ENCODE measurements around the gene VPS33B.

Gene VPS33B

GRCh38 chr15:90994417-90995311 lies 27.7 kb downstream of the VPS33B start, which contains the start of gene PRC1 (continued):
- TF ChIP-seq, protein P1, sequence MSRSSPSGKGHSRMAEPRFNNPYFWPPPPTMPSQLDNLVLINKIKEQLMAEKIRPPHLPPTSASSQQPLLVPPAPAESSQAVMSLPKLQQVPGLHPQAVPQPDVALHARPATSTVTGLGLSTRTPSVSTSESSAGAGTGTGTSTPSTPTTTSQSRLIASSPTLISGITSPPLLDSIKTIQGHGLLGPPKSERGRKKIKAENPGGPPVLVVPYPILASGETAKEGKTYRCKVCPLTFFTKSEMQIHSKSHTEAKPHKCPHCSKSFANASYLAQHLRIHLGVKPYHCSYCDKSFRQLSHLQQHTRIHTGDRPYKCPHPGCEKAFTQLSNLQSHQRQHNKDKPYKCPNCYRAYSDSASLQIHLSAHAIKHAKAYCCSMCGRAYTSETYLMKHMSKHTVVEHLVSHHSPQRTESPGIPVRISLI (tag by site-specific recombination; IDR thresholded peaks at IDR 0.05) = no peak
- peak; percentile 84 for TF ChIP-seq WT1 (tag by site-specific recombination; IDR thresholded peaks at IDR 0.05)
- TF ChIP-seq ZNF155 (tag by site-specific recombination; IDR thresholded peaks at IDR 0.05) = no peak
- no peak for TF ChIP-seq ZNF248 (tag by site-specific recombination; IDR thresholded peaks at IDR 0.05)
- no peak for TF ChIP-seq ZBTB6 (tag by site-specific recombination; IDR thresholded peaks at IDR 0.05)
- peak; percentile 99 for TF ChIP-seq ZBTB17 (tag by site-specific recombination; IDR thresholded peaks at IDR 0.05)
- TF ChIP-seq ZSCAN16 (tag by site-specific recombination; IDR thresholded peaks at IDR 0.05) = 0 out of 2 replicates have a peak, but pooled peaks have one; percentile 7
- TF ChIP-seq, protein P2, sequence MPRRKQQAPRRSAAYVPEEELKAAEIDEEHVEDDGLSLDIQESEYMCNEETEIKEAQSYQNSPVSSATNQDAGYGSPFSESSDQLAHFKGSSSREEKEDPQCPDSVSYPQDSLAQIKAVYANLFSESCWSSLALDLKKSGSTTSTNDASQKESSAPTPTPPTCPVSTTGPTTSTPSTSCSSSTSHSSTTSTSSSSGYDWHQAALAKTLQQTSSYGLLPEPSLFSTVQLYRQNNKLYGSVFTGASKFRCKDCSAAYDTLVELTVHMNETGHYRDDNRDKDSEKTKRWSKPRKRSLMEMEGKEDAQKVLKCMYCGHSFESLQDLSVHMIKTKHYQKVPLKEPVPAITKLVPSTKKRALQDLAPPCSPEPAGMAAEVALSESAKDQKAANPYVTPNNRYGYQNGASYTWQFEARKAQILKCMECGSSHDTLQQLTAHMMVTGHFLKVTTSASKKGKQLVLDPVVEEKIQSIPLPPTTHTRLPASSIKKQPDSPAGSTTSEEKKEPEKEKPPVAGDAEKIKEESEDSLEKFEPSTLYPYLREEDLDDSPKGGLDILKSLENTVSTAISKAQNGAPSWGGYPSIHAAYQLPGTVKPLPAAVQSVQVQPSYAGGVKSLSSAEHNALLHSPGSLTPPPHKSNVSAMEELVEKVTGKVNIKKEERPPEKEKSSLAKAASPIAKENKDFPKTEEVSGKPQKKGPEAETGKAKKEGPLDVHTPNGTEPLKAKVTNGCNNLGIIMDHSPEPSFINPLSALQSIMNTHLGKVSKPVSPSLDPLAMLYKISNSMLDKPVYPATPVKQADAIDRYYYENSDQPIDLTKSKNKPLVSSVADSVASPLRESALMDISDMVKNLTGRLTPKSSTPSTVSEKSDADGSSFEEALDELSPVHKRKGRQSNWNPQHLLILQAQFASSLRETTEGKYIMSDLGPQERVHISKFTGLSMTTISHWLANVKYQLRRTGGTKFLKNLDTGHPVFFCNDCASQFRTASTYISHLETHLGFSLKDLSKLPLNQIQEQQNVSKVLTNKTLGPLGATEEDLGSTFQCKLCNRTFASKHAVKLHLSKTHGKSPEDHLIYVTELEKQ (tag by site-specific recombination; IDR thresholded peaks at IDR 0.05; ENCODE audit: borderline replicate concordance) = no peak; the same call in 1 of the 2 replicates
- no peak for TF ChIP-seq ZNF830 (tag by site-specific recombination; IDR thresholded peaks at IDR 0.05; ENCODE audit: low read depth)
- peak; percentile 45; the same call in 1 of the 2 replicates for TF ChIP-seq SCRT2 (tag by site-specific recombination; IDR thresholded peaks at IDR 0.05)
- no peak for TF ChIP-seq ZNF26 (tag by site-specific recombination; IDR thresholded peaks at IDR 0.05)
- TF ChIP-seq KLF1 (tag by site-specific recombination; IDR thresholded peaks at IDR 0.05) = peak; percentile 97
- TF ChIP-seq KLF8 (tag by site-specific recombination; IDR thresholded peaks at IDR 0.05) = peak; percentile 99
- TF ChIP-seq ZNF558 (tag by site-specific recombination; IDR thresholded peaks at IDR 0.05) = no peak
- TF ChIP-seq ZNF530 (tag by site-specific recombination; IDR thresholded peaks at IDR 0.05; ENCODE audit: low read depth) = no peak
- peak; percentile 96 for TF ChIP-seq ZNF341 (tag by site-specific recombination; IDR thresholded peaks at IDR 0.05; ENCODE audit: low read depth)
- peak; percentile 91 for TF ChIP-seq SP7 (tag by site-specific recombination; IDR thresholded peaks at IDR 0.05)
- peak; percentile 100 for TF ChIP-seq ZBTB1 (tag by site-specific recombination; IDR thresholded peaks at IDR 0.05)
- no peak for TF ChIP-seq ZNF10 (tag by site-specific recombination; IDR thresholded peaks at IDR 0.05)
- TF ChIP-seq KLF7 (tag by site-specific recombination; IDR thresholded peaks at IDR 0.05; ENCODE audit: borderline replicate concordance) = peak; percentile 91; the same call in 1 of the 2 replicates
- TF ChIP-seq SETDB1 (IDR thresholded peaks at IDR 0.05; ENCODE audit: insufficient read length, low read length) = no peak
- TF ChIP-seq ZNF2 (tag by site-specific recombination; IDR thresholded peaks at IDR 0.05) = peak; percentile 19; the same call in 1 of the 2 replicates
- TF ChIP-seq KLF17 (tag by site-specific recombination; IDR thresholded peaks at IDR 0.05) = peak; percentile 98
- peak; percentile 81 for TF ChIP-seq INSM2 (tag by site-specific recombination; IDR thresholded peaks at IDR 0.05)
- TF ChIP-seq, protein P3, sequence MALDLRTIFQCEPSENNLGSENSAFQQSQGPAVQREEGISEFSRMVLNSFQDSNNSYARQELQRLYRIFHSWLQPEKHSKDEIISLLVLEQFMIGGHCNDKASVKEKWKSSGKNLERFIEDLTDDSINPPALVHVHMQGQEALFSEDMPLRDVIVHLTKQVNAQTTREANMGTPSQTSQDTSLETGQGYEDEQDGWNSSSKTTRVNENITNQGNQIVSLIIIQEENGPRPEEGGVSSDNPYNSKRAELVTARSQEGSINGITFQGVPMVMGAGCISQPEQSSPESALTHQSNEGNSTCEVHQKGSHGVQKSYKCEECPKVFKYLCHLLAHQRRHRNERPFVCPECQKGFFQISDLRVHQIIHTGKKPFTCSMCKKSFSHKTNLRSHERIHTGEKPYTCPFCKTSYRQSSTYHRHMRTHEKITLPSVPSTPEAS (tag by site-specific recombination; IDR thresholded peaks at IDR 0.05) = 0 out of 2 replicates have a peak, but pooled peaks have one; percentile 28
- TF ChIP-seq ZFP69B (tag by site-specific recombination; IDR thresholded peaks at IDR 0.05) = peak; percentile 71; the same call in 1 of the 2 replicates
- TF ChIP-seq ZNF580 (tag by site-specific recombination; IDR thresholded peaks at IDR 0.05) = 0 out of 2 replicates have a peak, but pooled peaks have one; percentile 7
- peak; percentile 95 for TF ChIP-seq SP2 (tag by site-specific recombination; IDR thresholded peaks at IDR 0.05)
